HG03521 (cell line): ENCODE measurements around the gene TGM2.

Experiments used
- ATAC-seq: cut with Tn5 transposase; IDR thresholded peaks from one replicate; pipeline ENCODE4 v1.9.1; 2021; ENCODE audit warnings: mild to moderate bottlenecking, moderate library complexity; ENCODE audit not compliant: unreplicated experiment

Gene TGM2

GRCh38 chr20:38178065-38178491 lies 13.0 kb upstream of the TGM2 start:
- no peak for ATAC-seq

- no peak for ATAC-seq
Observed at GRCh38 chr20:38177201-38177600, 12.1 kb upstream of the TGM2 start.

- ATAC-seq, result no peak
Observed at GRCh38 chr20:38175304-38176180, 10.5 kb upstream of the TGM2 start.

GRCh38 chr20:38173237-38174156 lies 8.4 kb upstream of the TGM2 start:
- no peak for ATAC-seq

GRCh38 chr20:38172408-38172807 lies 7.3 kb upstream of the TGM2 start:
- ATAC-seq, result no peak

GRCh38 chr20:38171675-38172043 lies 6.6 kb upstream of the TGM2 start:
- ATAC-seq, result no peak

GRCh38 chr20:38170826-38171674 lies 6.0 kb upstream of the TGM2 start:
- ATAC-seq, result no peak

- no peak for ATAC-seq
Observed at GRCh38 chr20:38170219-38170825, 5.3 kb upstream of the TGM2 start.

- ATAC-seq, result no peak
Observed at GRCh38 chr20:38169636-38170193, 4.6 kb upstream of the TGM2 start.

- no peak for ATAC-seq
Observed at GRCh38 chr20:38168791-38169589, 3.9 kb upstream of the TGM2 start.

- ATAC-seq, result no peak
Observed at GRCh38 chr20:38167851-38168760, 3.0 kb upstream of the TGM2 start.

GRCh38 chr20:38167328-38167850 lies 2.3 kb upstream of the TGM2 start:
- no peak for ATAC-seq

GRCh38 chr20:38166703-38167233 lies 1.7 kb upstream of the TGM2 start:
- no peak for ATAC-seq

- ATAC-seq, result no peak
Observed at GRCh38 chr20:38165966-38166702, 1.1 kb upstream of the TGM2 start.

- no peak for ATAC-seq
Observed at GRCh38 chr20:38164624-38165088, 414 bp downstream of the TGM2 start.

- ATAC-seq, result no peak
Observed at GRCh38 chr20:38164069-38164468, 1.0 kb downstream of the TGM2 start.
